Lung (tissue), 12 donors: ENCODE results near the gene GPATCH3. TPM values are rescaled to one million over a fixed set of nuclear protein-coding genes. Genes with fewer than 3 reads are reported as not detected.
A peak's percentile ranks its signal among the peaks of the same experiment; 100 is the strongest.

Experiments used
- ATAC-seq: fragments of 200-7000 bp; cut with Tn5 transposase; one replicate; pipeline ENCODE4 v1.9.1; 2020; ENCODE audit warnings: moderate number of reproducible peaks; ENCODE audit not compliant: insufficient read depth, low FRiP score
- DNase-seq, 3 donors: peaks; one replicate each; pipeline ENCODE4 v3.0.0-alpha.2; 2013 to 2017
- H3K27ac ChIP-seq, 2 donors: one replicate each; pipeline ENCODE4 v1.5.1; 2013; ENCODE audit warnings: mild to moderate bottlenecking in 2 of 2, moderate library complexity in 2 of 2, control low read depth in 1 of 2, inconsistent platforms in 1 of 2, low read depth in 1 of 2, low read length in 1 of 2
- H3K27me3 ChIP-seq, 3 donors: one replicate each; pipeline ENCODE4 v1.5.1; 2013; ENCODE audit warnings: low read length in 2 of 3; ENCODE audit not compliant: control insufficient read depth in 3 of 3, insufficient read depth in 3 of 3
- H3K36me3 ChIP-seq, 4 donors: one replicate each; pipeline ENCODE4 v1.5.1; 2013; ENCODE audit warnings: low read length in 4 of 4, mild to moderate bottlenecking in 1 of 4, moderate library complexity in 1 of 4; ENCODE audit not compliant: control insufficient read depth in 4 of 4, insufficient read depth in 4 of 4
- H3K4me1 ChIP-seq, 5 donors: one replicate each; pipeline ENCODE4 v1.5.1; 2013; ENCODE audit warnings: low read length in 5 of 5, mild to moderate bottlenecking in 2 of 5, moderate library complexity in 1 of 5; ENCODE audit not compliant: control insufficient read depth in 5 of 5, insufficient read depth in 5 of 5
- H3K4me3 ChIP-seq: one replicate; pipeline ENCODE4 v1.5.1; 2013; ENCODE audit warnings: mild to moderate bottlenecking, control low read depth, moderate library complexity
- H3K9ac ChIP-seq, 2 donors: one replicate each; pipeline ENCODE4 v1.5.1; 2013; ENCODE audit warnings: low read length in 2 of 2, control low read depth in 1 of 2; ENCODE audit not compliant: insufficient read depth in 1 of 2
- H3K9me3 ChIP-seq, 4 donors: one replicate each; pipeline ENCODE4 v1.5.1; 2013; ENCODE audit warnings: low read length in 3 of 4, mild to moderate bottlenecking in 1 of 4, moderate library complexity in 1 of 4; ENCODE audit not compliant: control insufficient read depth in 4 of 4, insufficient read depth in 3 of 4
- WGBS, 2 donors: extraction: QIAGEN DNeasy Blood & Tissue Kit; methylation state at CpG; one replicate each; pipeline ENCODE4 v1.1.7; 2013; 5-methylcytosine and 5-hydroxymethylcytosine counted together
- polyA plus RNA-seq, 2 donors: library from polyadenylated mRNA; stranded (reverse); fragments of 200-250 nt; gene quantifications; one replicate each; pipeline ENCODE4 v1.2.1, GENCODE V29; 2013
- total RNA-seq, 2 donors: library from RNA; depleted of rRNA in 1 of 2; stranded (reverse); fragments of >200 nt in 1 of 2; gene quantifications; one replicate each; pipeline ENCODE4 v1.2.1, GENCODE V29; 2014 to 2021
- TF ChIP-seq, protein P1 (sequence below): IDR thresholded peaks from 2 replicates; pipeline ENCODE4 v1.5.1; 2012; ENCODE audit warnings: mild to moderate bottlenecking; ENCODE audit errors: control extremely low read depth, extremely low read depth
- donor health status: control.
- donor health status: control.
- donor health status: Bipolar disorder and iron deficiency.
- donor health status: healthy.
- donor health status: DM: yes; HTN: yes; CAD: no.

The GPATCH3 gene
- total and polyA plus RNA-seq, 4 donors: 10.4 to 17.5 (median 14.1) TPM

DNA sequence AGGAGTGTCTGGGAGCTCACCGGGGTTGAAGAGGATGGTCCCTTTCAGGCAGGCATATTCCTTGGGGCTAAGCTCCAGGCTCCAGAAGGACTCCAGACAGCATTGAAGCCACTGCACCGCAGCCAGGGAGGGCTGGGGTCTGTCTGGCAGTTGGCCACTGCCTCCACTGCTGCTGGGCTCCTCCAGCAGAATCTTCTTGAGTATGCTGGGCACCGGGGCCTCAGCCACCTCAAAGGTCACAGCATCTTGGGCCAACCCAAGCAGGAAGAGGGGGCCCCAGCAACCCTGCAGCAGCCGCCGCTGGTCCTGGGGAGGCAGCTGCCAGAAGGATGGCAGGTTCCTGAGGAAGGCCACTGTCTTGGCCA, 13.1 kb upstream of the GPATCH3 start:
- Histone ChIP-seq H3K9ac (peak overlapping the region in 1 of 2 donors; percentile 23), H3K9me3 (no peaks in the 10 kb centered on the region), H3K4me1 (peaks cover 0 to 8% (median 0%) of the 10 kb centered on the region in 5 donors), H3K36me3 (no peaks in the 10 kb centered on the region), H3K27me3 (no peaks in the 10 kb centered on the region), H3K27ac (peak overlapping the region; percentile 83 to 86), H3K4me3 (no peak overlapping the region)
- DNase-seq (no peak), ATAC-seq (no peak)
- TF ChIP-seq, protein P1, sequence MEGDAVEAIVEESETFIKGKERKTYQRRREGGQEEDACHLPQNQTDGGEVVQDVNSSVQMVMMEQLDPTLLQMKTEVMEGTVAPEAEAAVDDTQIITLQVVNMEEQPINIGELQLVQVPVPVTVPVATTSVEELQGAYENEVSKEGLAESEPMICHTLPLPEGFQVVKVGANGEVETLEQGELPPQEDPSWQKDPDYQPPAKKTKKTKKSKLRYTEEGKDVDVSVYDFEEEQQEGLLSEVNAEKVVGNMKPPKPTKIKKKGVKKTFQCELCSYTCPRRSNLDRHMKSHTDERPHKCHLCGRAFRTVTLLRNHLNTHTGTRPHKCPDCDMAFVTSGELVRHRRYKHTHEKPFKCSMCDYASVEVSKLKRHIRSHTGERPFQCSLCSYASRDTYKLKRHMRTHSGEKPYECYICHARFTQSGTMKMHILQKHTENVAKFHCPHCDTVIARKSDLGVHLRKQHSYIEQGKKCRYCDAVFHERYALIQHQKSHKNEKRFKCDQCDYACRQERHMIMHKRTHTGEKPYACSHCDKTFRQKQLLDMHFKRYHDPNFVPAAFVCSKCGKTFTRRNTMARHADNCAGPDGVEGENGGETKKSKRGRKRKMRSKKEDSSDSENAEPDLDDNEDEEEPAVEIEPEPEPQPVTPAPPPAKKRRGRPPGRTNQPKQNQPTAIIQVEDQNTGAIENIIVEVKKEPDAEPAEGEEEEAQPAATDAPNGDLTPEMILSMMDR: no peak
- 54 to 65% methylated on average over 5 of the region's 5 CpGs for WGBS, 2 donors

DNA sequence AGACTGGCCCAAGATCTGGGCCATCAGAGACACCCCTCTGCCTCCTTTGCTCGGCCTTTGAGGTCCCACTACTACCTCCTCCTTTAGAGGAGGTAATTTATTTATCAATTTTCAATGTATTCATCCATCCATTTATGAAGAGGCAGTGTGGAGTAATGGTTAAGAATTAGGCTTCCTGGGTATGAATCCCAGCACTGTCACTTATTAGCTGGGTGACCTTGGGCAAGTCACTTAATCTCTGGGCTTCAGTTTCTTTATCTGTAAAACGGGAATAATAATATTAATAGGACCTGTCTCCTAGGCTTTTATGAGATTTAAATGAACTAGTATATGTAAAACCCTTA, 11.9 kb upstream of the GPATCH3 start:
- H3K4me3 ChIP-seq: no peak overlapping the region
- DNase-seq (no peak), ATAC-seq (no peak)
- no peaks in the 10 kb centered on the region for H3K27me3 ChIP-seq
- H3K27ac ChIP-seq: peak overlapping the region in 1 of 2 donors; percentile 5
- TF ChIP-seq, protein P1: no peak
- H3K9me3 ChIP-seq: no peaks in the 10 kb centered on the region
- H3K4me1 ChIP-seq: peaks cover 0 to 8% (median 0%) of the 10 kb centered on the region in 5 donors
- no peaks in the 10 kb centered on the region for H3K36me3 ChIP-seq
- 68 to 94% methylated on average over 2 of the region's 2 CpGs for WGBS, 2 donors
- no peak overlapping the region for H3K9ac ChIP-seq

DNA sequence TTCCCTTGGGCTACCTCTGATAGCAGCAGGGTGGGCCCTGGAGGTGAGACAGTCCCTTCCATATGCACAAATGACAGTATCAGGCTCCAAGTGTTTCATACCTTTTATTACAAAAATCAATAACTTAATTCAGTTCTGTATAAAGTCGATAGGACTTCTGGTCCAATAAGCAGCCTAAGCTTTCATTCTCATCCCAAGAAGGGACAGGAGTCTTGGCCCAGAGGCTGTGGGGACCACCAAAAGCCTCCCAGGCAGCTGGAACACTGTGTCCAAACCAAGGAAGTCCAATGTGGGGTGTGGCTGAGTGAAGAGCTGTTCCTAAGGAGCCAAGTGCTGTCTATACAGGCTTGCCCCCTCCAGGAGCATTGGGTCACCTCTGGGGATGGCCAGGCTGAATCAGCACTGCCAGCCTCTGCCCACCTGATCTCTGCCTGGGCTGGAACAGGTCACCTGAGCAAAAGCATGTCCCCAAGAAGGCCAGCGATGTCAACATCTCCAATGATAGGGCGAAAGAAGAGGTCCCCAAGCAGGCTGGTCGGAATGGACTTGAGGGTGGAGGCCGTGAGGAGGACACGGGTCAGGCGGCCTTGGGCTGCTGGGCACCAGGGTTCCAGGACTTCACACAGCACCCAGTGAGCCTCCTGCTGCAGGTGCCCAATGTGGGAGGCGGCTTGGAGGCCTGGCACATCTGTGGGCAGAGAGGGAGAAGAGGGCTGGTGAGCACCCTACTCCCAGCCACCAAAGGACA, 11.3 kb upstream of the GPATCH3 start:
- H3K9me3 ChIP-seq: no peaks in the 10 kb centered on the region
- H3K36me3 ChIP-seq: no peaks in the 10 kb centered on the region
- peak overlapping the region in 1 of 2 donors; percentile 5 for H3K27ac ChIP-seq
- peaks cover 0 to 2% (median 0%) of the 10 kb centered on the region in 3 donors for H3K27me3 ChIP-seq
- DNase-seq (no peak), ATAC-seq (no peak)
- TF ChIP-seq, protein P1: no peak
- no peak overlapping the region for H3K9ac ChIP-seq
- WGBS, 2 donors: 85 to 89% methylated on average over 8 of the region's 8 CpGs
- no peak overlapping the region for H3K4me3 ChIP-seq
- peaks cover 0 to 8% (median 0%) of the 10 kb centered on the region in 5 donors for H3K4me1 ChIP-seq
